PC-3 (cell line): ENCODE results near the gene TPRN.

Experiments used
- CTCF ChIP-seq: fragments of 300-600 bp; sonication (generic); conservative IDR thresholded peaks from 2 replicates; pipeline ENCODE4 v1.5.1; 2017; ENCODE audit warnings: antibody characterized with exemption, low read depth, mild to moderate bottlenecking, low read length
- EZH2 ChIP-seq: fragments of 300-600 bp; sonication (generic); IDR thresholded peaks from one replicate; pipeline ENCODE4 v1.6.1; 2017; ENCODE audit warnings: antibody characterized with exemption, mild to moderate bottlenecking, low read length; ENCODE audit not compliant: unreplicated experiment

- no peak for TF ChIP-seq CTCF
- TF ChIP-seq EZH2 = no peak
Measured at GRCh38 chr9:137222190-137223077, 21.9 kb upstream of the TPRN start, which contains the start of gene RNF208.
